T47D (cell line): ENCODE results near the gene ZNF646.

Source experiments
- DNase-seq, 2 experiments: peaks; one replicate each; pipeline versions ENCODE4 v3.0.0 to v3.0.0-alpha.2; 2011 to 2012; ENCODE audit warnings: low read depth in 1 of 2, low spot score in 1 of 2
- JUND ChIP-seq: IDR thresholded peaks from 2 replicates; pipeline ENCODE4 v1.6.1; 2012; ENCODE audit warnings: low read depth
- in situ Hi-C: cut with HindIII; loops from 2 replicates; pipeline ENCODE4 v1.10.0; 2016; ENCODE audit warnings: low sequenced_read_pairs, low pct_unique_long_range_greater_than_20kb

Gene ZNF646

GRCh38 chr16:31073970-31074813, at the start of gene ZNF646, which contains the start of gene ZNF668:
TSS of gene ZNF646 (plus strand) at chr16:31074422. CDS start at chr16:31076325, 1,903 bp downstream.
TSS of gene ZNF668 (minus strand) at chr16:31074240. CDS start at chr16:31064459, 9,781 bp downstream.
- TF ChIP-seq JUND: no peak
- DNase-seq: peak; percentile 98 to 99
- in situ Hi-C loops: no loop called here

- DNase-seq: no peak
- in situ Hi-C loops: no loop called here
- TF ChIP-seq JUND: no peak
These were observed 48.9 kb upstream of the ZNF646 start for GRCh38 chr16:31025339-31025738.

- TF ChIP-seq JUND: no peak
- no peak for DNase-seq
- in situ Hi-C loops: no loop called here
These were observed 45.0 kb upstream of the ZNF646 start for GRCh38 chr16:31029272-31029671.

GRCh38 chr16:31031276-31031675, 42.9 kb upstream of the ZNF646 start:
- in situ Hi-C loops: no loop called here
- no peak for TF ChIP-seq JUND
- DNase-seq: no peak

GRCh38 chr16:31032736-31033708, 41.2 kb upstream of the ZNF646 start, which contains the start of gene STX4:
TSS of gene STX4 (plus strand) at chr16:31033558. CDS start at chr16:31033806, 248 bp downstream.
- no peak for TF ChIP-seq JUND
- in situ Hi-C loops: no loop called here
- peak; percentile 93 to 98 for DNase-seq

GRCh38 chr16:31033709-31034492, 40.3 kb upstream of the ZNF646 start:
- in situ Hi-C loops: no loop called here
- DNase-seq: peak; percentile 88 to 96
- TF ChIP-seq JUND: no peak

- no peak for TF ChIP-seq JUND
- DNase-seq: no peak
- in situ Hi-C loops: no loop called here
These were observed 37.5 kb upstream of the ZNF646 start for GRCh38 chr16:31036691-31037090.

GRCh38 chr16:31038993-31039392, 35.2 kb upstream of the ZNF646 start:
- in situ Hi-C loops: no loop called here
- no peak for TF ChIP-seq JUND
- DNase-seq: no peak

GRCh38 chr16:31042866-31043265, 31.4 kb upstream of the ZNF646 start:
- in situ Hi-C loops: no loop called here
- TF ChIP-seq JUND: no peak

GRCh38 chr16:31043352-31043751, 30.9 kb upstream of the ZNF646 start:
- no peak for TF ChIP-seq JUND
- DNase-seq: no peak
- in situ Hi-C loops: no loop called here

More at GRCh38 chr16:31042866-31043265, 31.4 kb upstream of the ZNF646 start:
- DNase-seq: no peak

GRCh38 chr16:31043898-31044481, 30.2 kb upstream of the ZNF646 start:
- in situ Hi-C loops: no loop called here
- DNase-seq: no peak
- no peak for TF ChIP-seq JUND
